GM19468 (cell line): Measurements from ENCODE around the gene BRF1.

Source experiments
- ATAC-seq: cut with Tn5 transposase; IDR thresholded peaks from one replicate; pipeline ENCODE4 v1.9.1; 2021; ENCODE audit warnings: mild to moderate bottlenecking, moderate library complexity, moderate number of reproducible peaks; ENCODE audit not compliant: unreplicated experiment; ENCODE audit errors: extremely low read depth

The BRF1 gene

DNA sequence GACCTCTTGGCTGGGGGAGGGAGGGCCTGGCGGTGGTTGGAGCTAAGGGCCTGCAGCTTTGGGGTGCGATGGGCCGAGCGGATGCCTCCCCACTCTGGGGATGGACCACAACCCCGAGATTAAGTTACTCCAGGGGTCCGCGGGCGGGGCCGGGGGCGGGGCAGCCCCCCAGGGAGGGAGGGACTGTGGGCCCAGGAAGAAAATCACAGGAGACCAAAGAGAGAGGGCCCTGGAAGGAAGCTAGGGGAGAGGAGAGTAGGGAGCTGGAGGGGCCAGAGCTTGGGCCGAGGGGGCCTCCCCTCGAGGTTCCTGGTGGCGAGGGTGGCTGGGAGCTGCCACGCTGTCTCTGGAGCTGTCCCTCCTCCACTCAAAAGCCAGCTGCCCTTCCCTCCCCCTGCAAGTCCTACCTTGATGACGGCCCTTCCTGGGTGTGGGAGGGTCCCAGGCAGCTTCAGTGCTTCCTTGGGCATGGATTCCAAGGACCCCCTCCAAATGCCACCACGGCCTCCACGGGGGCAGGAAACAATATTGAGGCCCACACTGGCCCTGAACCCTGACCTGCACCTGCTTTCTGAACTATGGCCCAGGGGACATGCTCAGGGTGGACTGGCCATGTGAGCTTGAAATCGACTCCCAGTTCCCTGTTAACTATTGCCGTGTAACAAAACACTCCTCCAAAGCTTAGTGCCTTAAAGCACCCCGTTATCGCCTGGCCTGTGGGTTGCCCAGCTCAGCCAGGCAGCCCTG, 119.1 kb downstream of the BRF1 start:
- ATAC-seq: no peak

DNA sequence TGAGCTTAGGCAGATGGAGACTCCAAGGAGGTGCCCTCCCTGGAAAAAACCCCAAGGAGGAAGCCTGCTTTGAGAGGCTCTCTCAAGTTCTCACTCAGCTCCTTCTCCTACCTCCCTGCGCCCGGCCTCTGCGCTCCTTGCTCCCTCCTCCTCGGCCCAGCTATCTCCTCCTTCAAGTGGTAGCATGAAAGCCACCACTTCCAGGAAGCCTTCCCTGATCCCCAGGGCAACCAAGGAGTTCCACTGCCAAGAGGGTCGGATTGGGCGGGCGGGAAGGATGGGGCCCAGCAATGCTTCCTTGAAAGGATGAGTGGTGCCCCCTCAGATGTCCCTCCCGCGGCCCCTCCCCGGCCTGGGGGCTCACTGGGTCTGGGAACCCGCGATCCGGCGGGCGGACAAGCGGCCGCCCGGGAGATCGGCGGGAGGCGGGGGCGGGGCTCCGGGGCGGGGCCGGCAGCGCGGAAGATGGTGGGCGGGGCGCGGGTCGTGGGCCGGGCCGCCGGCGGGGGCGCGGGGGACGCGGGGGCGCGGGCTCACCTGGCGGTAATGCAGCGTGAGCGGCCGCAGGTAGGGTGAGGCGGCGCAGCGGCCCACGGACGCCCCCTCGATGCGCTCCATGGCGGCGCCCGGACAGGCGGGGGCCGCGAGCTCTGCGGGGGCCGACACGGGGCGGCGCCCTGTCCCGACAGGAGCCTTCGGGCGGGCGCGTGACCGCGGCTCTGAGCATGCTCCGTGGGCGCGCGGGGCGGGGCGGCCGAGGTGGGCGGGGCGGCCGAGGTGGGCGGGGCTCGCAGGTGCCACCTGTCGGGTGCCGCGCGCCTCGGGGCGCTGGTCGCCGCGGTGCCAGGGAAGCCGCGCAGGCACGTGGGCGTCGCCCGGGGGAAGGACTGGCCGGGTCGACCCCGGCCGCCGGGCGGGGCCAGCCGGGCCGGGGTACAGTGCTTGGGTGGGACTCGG, 119.9 kb downstream of the BRF1 start, which contains the start of gene NUDT14:
NUDT14 (minus strand) TSS at position 721 of the 957 bp plus-strand sequence; CDS start at position 618, 103 bp downstream.
- no peak for ATAC-seq

DNA sequence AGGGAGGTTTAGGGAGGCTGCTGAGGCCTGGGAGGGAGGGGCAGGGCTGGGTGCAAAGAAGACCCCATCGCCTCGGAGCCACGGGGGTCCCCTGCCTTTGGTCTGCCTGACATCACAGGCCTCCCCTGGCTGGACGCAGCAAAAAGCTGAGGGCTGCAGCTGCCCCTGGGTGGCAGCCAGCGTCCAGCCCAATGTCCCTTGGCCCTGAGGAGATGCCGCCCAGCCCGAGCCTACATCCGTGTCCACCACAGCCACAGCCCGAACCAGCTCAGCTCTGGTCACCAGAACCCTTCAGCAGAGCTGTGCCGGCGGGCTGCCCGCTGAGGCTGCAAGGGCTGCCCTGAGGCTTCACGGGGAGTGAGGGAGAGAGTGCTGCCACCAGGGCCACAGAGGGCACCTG, 121.6 kb downstream of the BRF1 start:
- no peak for ATAC-seq

DNA sequence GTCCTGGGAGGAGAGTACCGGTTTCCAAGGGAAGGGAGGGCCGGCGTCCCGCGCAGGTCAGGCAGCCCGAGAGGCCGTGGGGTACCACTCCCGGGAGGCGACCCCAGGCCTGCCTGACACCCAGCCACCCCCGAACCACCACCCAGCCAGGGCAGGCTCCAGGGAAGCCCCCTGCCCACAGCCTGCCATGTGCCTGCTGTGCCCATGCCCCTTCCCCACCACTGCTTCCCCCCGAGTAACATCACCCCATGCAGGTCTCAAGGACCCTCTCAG, 122.0 kb downstream of the BRF1 start:
- no peak for ATAC-seq

DNA sequence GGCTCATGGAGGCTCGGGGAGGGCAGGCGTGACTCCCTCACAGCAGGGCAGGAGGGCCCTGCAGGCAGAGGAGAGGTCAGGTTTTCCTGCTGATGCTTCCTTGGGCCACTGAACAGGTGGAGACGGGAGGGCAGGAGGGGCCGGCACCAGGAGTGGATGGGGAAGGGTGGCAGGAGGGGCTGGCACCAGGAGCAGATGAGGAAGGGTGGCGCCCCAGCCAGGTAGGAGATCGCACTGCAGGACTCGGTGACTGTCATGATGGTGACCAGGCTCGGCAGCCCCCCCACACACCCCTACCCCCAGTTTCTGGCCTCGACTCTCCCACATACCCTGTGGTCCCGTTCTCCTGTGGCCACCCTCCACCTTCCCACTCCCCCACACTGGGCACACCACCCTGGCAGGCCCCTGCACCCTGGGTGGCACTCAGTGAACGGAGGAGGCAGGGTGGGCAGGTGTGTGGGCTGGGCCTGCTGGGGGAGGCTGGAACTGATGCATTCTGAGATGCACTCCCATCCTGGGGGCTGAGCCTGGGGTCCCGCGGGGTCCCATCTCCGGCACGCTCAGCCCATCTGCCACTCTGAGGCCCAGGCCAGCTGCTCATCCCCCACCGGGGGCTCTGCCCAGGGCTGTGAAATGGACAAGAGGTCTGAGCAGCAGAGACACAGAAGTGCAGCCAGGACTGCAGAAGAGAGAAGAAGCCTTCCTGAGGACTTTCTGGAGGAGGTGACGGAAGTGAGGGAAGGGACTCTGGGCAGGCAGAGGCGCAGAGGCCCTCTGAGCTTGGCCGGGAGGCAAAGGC, 122.5 kb downstream of the BRF1 start:
- ATAC-seq: no peak

DNA sequence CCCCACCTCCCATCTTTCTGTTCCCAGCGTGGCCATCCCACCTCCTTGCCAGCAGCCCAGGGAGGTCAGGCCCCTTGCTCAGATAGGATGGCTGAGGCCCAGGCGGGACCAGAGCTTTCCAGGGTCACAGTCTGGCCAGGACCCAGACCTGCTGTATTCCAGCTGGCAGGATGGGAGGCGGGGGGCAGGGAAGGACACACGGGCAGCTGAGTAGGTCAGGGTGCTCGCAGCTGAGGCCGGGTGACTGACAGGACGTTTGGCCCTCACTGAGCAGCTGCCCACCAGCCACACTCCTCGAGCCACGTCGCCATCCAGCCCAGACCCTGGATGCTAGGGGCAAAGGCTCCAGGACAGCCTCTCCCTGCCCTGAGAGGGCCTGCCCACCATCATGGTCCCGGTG, 123.7 kb downstream of the BRF1 start:
- ATAC-seq: no peak

DNA sequence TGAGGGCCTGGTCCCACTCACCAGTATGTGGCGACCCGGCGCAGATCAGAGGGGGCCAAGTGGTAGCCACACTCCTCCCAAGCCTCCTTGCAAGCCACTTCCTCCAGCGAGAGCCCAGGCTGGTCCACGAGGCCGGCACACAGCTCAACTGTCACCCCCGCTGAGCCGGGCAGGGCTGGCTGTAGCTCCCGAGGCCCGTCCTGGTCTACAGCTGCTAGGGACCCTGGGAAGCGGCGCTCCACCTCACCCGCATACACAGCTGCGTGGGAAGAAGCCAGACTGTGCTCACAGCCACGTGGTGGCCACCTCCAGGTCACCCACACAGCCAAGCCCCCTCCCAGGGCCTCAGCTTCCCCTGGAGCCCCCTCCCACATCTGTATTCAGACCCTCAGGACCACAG, 124.3 kb downstream of the BRF1 start:
- ATAC-seq: no peak

DNA sequence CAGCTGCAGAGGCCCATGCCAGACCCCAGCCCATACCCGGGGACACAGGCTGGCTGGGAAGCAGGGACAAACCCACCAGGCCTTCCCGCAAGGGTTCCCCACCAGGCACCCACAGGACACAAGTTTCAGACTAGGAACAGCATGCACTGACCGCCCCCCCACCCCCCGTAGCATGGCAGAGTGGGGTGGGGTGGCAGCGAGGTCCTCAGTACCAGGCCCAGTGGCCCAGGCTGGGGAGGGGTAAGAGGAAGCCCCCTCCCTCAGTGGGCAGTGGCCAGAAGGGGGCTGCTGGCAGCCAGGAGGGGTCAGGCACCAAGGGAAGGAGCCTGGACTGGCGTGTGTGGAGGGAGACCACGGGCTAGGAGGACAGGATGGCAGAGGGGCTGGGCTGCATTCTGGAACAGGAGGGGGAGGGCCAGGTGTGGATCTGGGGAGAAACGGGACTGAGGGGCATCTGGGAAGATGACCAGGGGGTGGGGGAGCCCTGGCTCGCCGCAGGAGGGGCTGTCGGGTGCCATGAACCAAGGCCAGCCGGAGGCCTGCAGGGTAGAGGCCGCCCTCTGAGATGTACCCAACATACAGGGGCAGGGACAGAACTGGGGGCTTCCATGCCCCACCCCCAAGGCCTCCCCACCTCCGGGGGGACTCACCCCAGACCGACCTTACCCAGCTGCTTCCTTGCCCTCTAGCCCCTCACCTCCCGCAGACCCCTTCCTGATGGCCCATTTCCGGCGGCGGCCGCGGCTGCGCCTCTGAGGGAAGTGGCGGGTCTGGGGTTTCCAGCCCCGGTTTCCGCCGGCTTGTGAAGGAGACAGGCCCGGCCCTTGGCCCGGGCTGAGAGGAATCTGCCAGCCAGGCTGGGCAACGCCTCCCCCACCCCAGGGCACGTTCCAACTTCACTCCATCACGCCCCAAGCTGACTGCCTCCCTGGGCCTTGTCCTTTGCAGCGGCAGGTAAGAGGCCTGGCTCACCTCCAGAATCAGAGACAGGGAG, 126.6 kb downstream of the BRF1 start:
- no peak for ATAC-seq

DNA sequence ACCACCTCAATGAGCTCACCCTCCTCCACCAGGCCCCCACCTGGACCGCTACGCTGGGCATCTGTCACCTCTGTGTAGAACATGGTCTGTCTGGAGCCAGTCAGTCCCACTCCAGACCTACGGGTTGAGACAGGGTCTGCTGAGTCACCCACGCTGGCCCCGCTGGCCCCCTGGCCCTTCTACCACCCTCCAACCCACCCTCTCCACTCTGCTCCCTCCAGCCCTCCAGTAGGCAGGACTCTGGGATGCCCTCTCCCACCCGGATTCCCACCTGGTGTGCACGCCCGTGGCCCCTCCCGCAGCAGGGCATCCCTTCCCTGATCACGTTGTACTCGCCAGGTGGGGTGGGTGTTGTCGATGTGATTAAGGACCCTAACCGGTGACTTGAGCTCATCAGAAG, 127.7 kb downstream of the BRF1 start:
- ATAC-seq: no peak

DNA sequence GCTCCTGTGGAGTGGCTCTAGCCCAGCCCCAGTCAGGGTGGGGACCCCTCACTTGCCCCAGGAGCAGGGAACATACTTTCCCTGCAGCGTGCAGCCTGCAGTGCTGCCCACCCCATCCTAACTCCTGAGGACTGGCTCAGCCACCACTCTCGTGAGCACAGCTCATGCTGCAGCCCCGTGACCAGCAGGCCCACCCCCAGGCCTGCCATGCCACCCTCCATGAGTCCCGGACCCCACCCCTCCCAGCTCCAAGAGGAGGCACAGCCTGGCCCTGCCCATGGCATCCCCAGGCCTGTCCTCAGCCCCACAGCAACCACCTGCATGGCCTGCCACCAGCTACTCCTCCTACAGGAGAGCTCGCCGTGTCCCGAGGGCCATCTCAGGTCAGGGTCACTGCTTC, 128.3 kb downstream of the BRF1 start:
- no peak for ATAC-seq

DNA sequence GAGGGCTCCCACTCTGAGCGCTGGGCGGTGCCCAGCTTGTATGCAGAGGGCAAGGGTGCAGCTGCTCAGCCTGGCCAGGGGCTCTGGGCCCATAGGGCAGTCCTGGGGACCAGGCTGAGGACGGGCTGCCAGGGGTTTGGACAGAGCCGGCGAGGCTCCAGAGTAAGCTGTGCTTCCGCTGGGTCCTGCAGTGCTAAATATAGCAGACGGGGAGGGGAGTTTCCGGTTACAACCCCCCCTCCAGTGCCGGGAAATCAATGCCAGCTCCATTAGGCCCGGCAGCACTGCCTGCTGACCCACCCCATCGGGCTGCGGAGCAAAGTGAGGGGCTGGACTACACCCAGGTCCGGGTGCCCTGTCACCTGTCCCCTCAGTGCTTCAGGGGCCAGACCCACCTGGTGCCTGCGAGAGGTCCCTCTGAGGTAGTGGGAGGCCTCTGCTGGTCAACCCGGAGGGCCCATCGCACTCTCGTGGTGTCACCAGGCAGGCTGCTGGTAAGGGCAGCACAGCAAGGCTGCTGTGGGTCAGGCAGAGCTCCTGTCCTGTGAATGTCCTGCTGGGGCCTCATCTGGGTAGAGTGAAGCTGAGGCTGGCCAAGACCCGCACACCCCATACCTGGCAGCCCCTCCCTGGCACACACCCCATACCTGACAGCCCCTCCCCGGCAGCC, 129.7 kb downstream of the BRF1 start:
- ATAC-seq: no peak

DNA sequence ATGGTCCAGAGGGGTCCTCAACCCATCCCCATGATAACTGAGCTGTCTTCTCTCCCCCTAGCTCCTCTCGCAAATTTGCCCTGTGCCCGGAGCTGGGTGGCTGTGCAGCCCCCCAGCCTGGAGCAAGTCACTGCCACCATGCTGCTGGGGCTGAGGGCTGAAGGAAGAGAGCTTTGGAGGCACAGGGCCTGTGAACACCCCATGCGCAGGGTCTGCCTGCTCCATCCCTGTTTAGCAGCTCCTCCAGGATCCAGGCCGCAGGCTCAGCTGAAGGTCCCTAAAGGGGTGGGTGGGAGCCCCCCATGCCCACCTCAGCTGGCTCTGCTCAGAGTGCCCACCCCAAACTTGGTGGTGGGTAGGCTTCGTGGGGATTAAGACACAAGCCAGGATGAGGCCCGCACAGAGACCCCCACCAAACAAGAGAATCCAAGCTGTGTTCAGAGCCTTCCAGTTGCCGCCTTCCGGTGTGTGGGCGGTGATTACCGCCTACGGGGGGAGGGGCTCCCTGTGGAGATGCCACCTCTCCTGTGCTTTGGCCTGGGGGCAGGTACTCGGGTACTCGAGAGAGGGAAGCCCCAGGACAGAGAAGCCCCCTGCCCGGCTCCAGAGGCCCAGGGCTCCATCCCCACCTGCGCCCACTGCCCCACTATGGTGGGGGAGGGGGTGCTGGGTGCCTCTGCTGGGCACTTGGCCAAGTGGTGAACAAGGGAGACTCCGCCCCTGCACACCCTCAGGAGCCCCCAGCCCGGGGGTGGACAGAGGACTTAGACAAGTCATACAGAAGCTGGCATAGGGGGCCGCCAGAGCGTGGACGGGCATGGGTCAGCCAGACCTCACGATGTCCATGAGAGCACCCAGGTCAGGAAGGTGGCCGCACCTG, 130.8 kb downstream of the BRF1 start:
- ATAC-seq: no peak

DNA sequence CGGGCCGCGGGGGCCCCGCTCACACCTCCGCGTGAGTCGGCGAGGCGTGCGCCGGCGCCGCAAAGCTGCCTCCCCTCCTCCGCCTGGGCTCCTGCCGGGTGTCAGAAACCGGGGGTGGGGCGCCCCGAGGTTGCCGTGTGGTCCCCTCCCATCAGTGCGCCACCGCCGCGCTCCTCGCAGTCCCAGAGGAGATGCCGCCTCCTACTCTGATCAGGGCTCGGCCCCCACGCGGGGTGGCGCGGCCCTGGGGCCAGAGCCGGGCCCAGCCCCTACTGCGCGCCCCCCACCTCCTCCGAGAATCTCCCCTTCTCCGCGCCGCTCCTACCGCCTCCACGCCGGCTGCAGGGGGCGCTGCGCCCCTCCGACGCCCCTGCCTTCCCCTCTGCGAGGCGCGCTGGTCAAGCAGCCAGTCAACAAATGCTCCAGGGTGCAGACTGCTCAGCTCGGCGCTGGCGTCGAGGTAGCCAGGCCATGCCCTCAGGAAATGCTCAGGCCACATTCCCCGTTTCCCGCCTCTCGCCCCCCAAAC, 131.8 kb downstream of the BRF1 start:
- ATAC-seq: no peak

DNA sequence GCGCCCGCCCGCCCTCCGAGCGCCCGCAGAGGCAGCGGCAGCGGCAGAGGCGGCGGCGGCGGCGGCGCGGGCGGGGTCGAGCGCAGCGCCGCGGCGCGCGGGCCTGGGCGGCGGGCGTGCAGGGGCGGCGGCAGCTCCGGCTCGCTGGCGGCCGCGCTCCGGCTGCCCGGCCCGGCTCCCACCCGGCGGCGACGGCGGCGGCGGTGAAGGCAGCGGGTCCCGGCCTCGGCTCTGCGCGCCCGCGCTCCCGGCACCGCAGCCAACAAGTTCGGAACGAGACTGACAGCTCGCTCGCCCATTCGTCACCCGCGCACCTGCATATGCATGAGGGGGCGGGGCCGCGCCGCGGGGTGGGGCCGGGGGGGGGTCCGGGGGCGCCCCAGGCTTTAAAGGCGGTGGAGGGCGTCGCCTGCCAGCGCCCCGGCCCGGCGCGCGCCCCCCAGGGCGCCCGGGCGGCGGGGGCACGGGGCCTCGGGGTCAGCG, 132.3 kb downstream of the BRF1 start, which contains the start of gene JAG2:
JAG2 (minus strand) TSS at position 281 of the 483 bp plus-strand sequence. CDS start 356 bp downstream, outside the sequence.
- no peak for ATAC-seq

DNA sequence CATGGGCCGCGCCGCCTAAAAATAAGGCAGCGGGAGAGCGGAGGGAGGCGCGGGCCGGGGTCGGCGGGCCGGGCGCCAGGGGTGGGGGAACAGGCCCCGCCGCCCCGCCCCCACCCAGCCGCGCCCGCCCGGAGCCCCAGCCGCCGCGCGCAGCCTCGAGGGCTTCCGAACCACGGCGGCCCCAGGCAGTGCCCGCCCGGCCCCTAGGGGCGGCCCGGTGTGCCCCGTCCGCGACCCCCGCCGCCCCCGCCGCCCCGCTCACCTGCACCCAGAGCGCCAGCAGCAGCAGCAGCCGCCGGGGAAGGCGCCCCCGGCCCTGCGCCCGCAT, 132.7 kb downstream of the BRF1 start:
- ATAC-seq: no peak

DNA sequence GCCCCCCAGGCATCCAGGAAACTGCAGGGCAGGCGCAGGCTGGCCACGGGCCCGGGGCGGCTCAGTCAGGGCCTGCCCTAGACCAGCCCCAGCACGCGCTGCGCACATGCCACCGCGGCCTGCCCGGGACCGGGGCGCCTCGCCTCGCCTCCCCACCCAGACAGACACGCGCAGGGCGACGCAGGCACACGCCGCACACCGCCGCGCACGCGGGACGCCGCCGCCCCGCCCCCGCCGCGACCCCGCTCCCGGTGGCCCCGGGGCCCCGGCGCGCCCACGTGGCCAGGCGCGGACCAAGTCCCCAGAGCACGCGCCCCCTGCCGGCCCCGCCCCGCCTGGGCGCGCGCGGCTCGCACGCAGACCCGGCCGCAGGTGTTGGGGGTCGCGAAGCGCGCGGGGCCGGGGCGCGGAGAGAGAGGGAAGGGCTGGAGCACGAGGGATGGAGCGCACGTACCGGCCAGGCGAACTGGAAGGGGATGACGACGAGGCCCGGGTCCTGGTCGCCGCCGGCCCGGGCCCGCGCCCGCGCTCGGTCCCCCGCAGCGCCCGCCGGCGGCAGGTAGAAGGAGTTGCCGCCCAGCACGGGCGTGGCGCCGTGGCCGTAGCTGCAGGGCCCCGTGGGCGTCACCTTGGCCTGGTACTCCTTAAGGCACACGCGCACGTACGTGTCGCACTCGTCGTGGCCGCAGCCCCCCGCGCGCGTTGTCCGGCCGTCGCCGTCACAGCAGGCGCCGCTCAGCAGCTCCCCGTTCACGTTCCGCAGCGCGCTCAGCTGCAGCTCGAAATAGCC, 133.3 kb downstream of the BRF1 start:
- no peak for ATAC-seq
